Pancreas (tissue), 10 donors: ENCODE results near the gene KIRREL1. TPM values are rescaled to one million over a fixed set of nuclear protein-coding genes. Genes with fewer than 3 reads are reported as not detected.

ENCODE experiments used
- ATAC-seq, 4 donors: fragments of 200-7000 bp; cut with Tn5 transposase; one replicate each; pipeline versions ENCODE4 v1.8.0 to v1.9.1; 2020; ENCODE audit warnings: mild to moderate bottlenecking in 4 of 4, moderate library complexity in 4 of 4
- DNase-seq, 6 donors: peaks; one replicate each; pipeline ENCODE4 v3.0.0-alpha.2; 2020
- FAIRE-seq: peaks from 2 replicates; lab custom pipeline; 2012; peaks lifted over from hg19 to GRCh38; lab: Jason Lieb, UNC
- H3K27ac ChIP-seq, 4 donors: fragments of 200-600 bp; sonication (generic); 1 replicate in 3 of 4; 2 replicates in 1 of 4; pipeline versions ENCODE4 v1.5.0 to v1.8.0; 2020
- H3K27me3 ChIP-seq, 4 donors: fragments of 200-600 bp; one replicate each; pipeline ENCODE4 v1.8.0; 2021
- H3K36me3 ChIP-seq, 3 donors: fragments of 200-600 bp; sonication (generic) in 1 of 3; one replicate each; pipeline versions ENCODE4 v1.5.0 to v1.8.0; 2020 to 2021
- H3K4me1 ChIP-seq, 3 donors: fragments of 200-600 bp; one replicate each; pipeline ENCODE4 v1.8.0; 2021
- H3K4me3 ChIP-seq, 4 donors: fragments of 200-600 bp; sonication (generic) in 2 of 4; one replicate each; pipeline versions ENCODE4 v1.5.0 to v1.8.0; 2020 to 2021
- H3K9me3 ChIP-seq, 4 donors: fragments of 200-600 bp; one replicate each; pipeline ENCODE4 v1.8.0; 2021
- WGBS, 2 donors: extraction: QIAGEN DNeasy Blood & Tissue Kit; methylation state at CpG; one replicate each; pipeline ENCODE4 v1.1.7; 2013; 5-methylcytosine and 5-hydroxymethylcytosine counted together
- intact Hi-C, 3 donors: fragments of 100-400 bp; cut with DNase I; formaldehyde crosslinking; loops; one replicate each; pipeline versions ENCODE4 v1.11.1 to v1.14.2; 2022
- polyA plus RNA-seq, 2 donors: library from polyadenylated mRNA; stranded (reverse); fragments of 200-250 nt; gene quantifications; one replicate each; pipeline ENCODE4 v1.2.3, GENCODE V29; 2013
- total RNA-seq, 6 donors: library from RNA; stranded (reverse); fragmentation: NEBNext Ultra II Directional in 4 of 6; extraction: Animal tissue kit (Norgen Biotek cat#: 25700) in 4 of 6; gene quantifications; one replicate each; pipeline versions ENCODE4 v1.2.1 to v1.2.4, GENCODE V29; 2021 to 2023
- TF ChIP-seq, protein P1 (sequence below), 4 donors: fragments of 200-600 bp; sonication (generic) in 3 of 4; IDR thresholded peaks; one replicate each; pipeline versions ENCODE4 v1.5.0 to v1.8.0; 2021; ENCODE audit warnings: antibody characterized with exemption in 4 of 4
- donor health status: healthy with polysubstance abuse.
- donor health status: DM: no; HTN: no; CAD: no; lungs with moderate emphysema.
- donor health status: DM: no; HTN: no; CAD: no.
- donor health status: control.
- donor health status: control.
- donor health status: Bipolar disorder and iron deficiency.
- donor health status: DM: yes; HTN: yes; CAD: no.
- donor health status: DM: no; HTN: no; CAD: no.
- donor health status: DM: no; HTN: no; CAD: no.
- donor health status: DM: yes; HTN: yes; CAD: no.

Gene KIRREL1
- total and polyA plus RNA-seq, 8 donors = 1.9 to 13.0 (median 4.1) TPM

DNA sequence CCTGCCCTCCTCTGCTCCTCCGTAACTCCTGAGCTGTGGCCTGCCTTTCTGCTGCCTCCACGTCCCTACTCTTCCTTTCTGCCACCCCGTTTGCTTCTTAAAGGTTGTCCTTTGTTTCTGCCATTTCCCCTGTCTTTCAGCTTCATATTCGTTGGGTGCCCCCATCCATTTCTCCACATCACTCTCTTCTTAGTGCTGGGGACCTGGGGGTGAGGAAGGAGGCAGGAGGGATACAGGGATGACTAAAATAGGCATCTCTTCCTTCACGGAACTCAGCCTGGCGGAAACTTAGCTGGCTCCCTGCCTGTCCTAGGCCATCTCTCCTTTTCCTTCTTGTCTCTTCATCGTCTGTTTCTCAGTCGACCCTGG is 120.3 kb downstream of the KIRREL1 start:
- H3K27me3 ChIP-seq = peaks cover 0 to 7% (median 0%) of the 10 kb centered on the region in 4 donors
- no peaks in the 10 kb centered on the region for H3K36me3 ChIP-seq
- peak overlapping the region in 3 of 4 donors; percentile 39 to 55 (median 46) for H3K4me3 ChIP-seq
- FAIRE-seq (no peak), DNase-seq (no peak), ATAC-seq (no peak)
- H3K27ac ChIP-seq = no peak overlapping the region
- intact Hi-C loops = loop anchor here in 1 of 3 donors (10.0 kb wide), 1 partner anchor 139 kb away; no protein-coding TSS in a partner anchor
- no peaks in the 10 kb centered on the region for H3K4me1 ChIP-seq
- WGBS, 2 donors = 35 to 40% methylated on average over 7 to 8 of the region's 8 CpGs
- no peaks in the 10 kb centered on the region for H3K9me3 ChIP-seq
- TF ChIP-seq, protein P1, sequence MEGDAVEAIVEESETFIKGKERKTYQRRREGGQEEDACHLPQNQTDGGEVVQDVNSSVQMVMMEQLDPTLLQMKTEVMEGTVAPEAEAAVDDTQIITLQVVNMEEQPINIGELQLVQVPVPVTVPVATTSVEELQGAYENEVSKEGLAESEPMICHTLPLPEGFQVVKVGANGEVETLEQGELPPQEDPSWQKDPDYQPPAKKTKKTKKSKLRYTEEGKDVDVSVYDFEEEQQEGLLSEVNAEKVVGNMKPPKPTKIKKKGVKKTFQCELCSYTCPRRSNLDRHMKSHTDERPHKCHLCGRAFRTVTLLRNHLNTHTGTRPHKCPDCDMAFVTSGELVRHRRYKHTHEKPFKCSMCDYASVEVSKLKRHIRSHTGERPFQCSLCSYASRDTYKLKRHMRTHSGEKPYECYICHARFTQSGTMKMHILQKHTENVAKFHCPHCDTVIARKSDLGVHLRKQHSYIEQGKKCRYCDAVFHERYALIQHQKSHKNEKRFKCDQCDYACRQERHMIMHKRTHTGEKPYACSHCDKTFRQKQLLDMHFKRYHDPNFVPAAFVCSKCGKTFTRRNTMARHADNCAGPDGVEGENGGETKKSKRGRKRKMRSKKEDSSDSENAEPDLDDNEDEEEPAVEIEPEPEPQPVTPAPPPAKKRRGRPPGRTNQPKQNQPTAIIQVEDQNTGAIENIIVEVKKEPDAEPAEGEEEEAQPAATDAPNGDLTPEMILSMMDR (IDR thresholded peaks at IDR 0.05) = no peak

DNA sequence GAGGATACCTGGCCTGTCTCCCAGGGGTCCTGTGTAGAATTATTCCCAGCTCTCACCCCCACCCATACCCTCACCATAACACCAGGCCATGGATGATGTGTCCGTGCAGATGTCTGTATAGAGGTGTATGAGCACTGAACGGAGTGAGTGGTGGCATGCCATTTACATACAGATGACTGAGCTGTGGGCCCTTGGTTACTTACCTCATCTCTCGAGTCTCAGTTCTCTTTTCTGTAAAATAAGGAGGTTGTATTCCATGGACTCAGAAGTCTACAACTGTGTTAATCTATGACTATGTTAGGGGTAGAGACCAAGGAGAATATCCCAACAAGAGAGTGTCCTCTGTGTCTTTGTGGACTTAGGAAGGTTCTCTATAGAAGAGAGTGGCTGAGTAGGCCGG is 121.7 kb downstream of the KIRREL1 start:
- H3K36me3 ChIP-seq = no peaks in the 10 kb centered on the region
- FAIRE-seq = no peak
- H3K4me3 ChIP-seq = no peak overlapping the region
- DNase-seq = no peak
- H3K9me3 ChIP-seq = no peaks in the 10 kb centered on the region
- H3K27me3 ChIP-seq = peaks cover 0 to 7% (median 0%) of the 10 kb centered on the region in 4 donors
- no peak overlapping the region for H3K27ac ChIP-seq
- intact Hi-C loops = loop anchor here in 1 of 3 donors (10.0 kb wide), 1 partner anchor 140 kb away; no protein-coding TSS in a partner anchor
- no peaks in the 10 kb centered on the region for H3K4me1 ChIP-seq
- WGBS, 2 donors = 86 to 92% methylated on average over 4 of the region's 4 CpGs
- no peak for ATAC-seq
- TF ChIP-seq, protein P1 (IDR thresholded peaks at IDR 0.05) = no peak

DNA sequence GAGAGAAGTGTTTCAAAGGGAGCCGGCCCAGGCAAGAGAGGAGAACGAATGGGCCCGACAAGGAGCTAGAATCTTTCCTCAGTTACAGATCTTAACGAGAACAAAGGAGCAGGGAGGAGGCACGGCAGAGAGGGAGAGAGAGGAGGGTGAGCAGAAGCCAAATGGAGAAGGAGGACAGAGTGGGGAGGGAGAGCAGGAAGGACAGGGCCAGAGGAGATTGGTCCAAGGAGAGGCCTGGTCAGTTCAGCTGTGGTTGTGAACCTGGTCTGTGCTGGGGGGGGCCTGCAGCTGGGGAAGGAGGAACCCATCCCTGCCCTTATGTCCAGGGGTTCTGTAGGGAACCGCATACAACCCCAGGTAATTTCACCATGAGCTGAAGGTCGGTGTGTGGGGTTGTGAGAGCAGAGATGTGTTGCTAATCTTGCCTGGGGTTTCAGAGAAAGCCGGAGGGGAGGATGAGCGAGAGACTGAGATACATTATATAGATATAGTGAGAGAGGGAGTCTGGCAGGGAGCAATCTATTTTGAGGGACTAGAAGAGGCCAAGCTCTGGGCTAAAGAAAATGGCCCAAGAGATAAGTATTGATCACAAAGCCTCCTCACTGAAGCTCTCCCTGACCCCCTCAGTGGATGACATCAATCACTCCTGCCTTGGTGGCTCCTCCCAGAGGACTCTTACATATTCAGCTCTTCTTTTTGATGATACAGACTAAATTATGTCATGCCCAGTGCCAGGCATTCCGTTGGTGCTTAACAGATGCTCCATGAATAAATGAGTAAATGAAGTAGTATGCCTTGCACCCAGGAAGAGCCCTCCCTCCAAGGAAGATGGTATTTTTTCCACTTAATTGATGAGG is 123.1 kb downstream of the KIRREL1 start:
- Histone ChIP-seq H3K9me3 (no peaks in the 10 kb centered on the region), H3K27me3 (peaks cover 0 to 7% (median 0%) of the 10 kb centered on the region in 4 donors), H3K4me1 (no peaks in the 10 kb centered on the region), H3K4me3 (no peak overlapping the region), H3K36me3 (no peaks in the 10 kb centered on the region), H3K27ac (no peak overlapping the region)
- DNase-seq = no peak
- intact Hi-C loops = loop anchor here in 1 of 3 donors (10.0 kb wide), 1 partner anchor 142 kb away; no protein-coding TSS in a partner anchor
- FAIRE-seq = no peak
- ATAC-seq = no peak
- 75 to 80% methylated on average over 10 of the region's 10 CpGs for WGBS, 2 donors
- TF ChIP-seq, protein P1 (IDR thresholded peaks at IDR 0.05) = no peak

DNA sequence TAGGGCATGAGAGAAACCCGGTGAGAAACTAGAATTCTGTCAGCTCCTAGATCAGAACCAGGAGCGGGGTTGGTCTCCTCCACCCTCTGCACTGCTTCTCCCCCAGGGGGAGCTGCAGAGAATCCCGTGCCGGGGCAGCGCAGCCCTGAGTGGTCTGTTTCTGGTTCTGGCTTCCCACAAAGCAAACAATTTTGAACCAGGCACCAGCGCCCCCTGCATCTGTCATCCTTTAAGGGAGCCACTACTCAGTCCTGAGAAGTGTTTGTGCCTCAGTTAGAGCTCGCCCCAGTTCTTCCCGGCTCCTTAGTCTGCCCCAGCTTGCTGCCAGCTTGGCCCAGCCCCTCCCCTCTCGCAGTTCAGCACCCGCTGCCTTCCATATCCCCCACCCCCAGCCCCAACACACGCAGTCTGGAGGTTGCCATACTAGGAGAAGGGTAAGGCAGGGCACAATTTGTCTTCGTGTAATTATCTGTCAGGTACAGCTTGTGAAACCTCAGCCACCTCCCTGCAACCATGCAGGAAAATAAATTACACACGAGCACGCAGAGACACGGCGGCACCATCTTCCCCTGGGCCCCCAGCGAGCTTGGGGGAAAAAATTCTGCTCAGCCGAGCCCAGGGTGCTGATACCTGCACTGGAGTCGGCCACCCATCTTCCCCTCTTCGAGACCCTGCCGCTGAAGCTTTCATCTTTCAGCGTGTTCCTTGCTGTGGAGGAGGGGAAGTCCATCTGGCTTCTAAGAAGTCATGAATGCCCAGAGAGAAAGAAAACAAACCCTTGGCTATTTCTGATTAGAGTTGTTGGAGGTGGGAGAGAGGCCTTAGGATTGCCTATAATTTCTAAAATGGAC is 124.6 kb downstream of the KIRREL1 start:
- 7 to 9% methylated on average over 22 of the region's 22 CpGs for WGBS, 2 donors
- peak in 3 of 6 donors; percentile 19 to 59 (median 33) for DNase-seq

More for the DNA sequence above, 124.6 kb downstream of the KIRREL1 start:
- H3K4me1 ChIP-seq = no peaks in the 10 kb centered on the region
- no peaks in the 10 kb centered on the region for H3K9me3 ChIP-seq
- H3K4me3 ChIP-seq = peak overlapping the region in 1 of 4 donors; percentile 18
- ATAC-seq = peak; percentile 21 to 85 (median 62)
- no peak overlapping the region for H3K27ac ChIP-seq
- no peak for FAIRE-seq
- intact Hi-C loops = loop anchor here in 1 of 3 donors (10.0 kb wide), 1 partner anchor 143 kb away; no protein-coding TSS in a partner anchor
- H3K27me3 ChIP-seq = peaks cover 0 to 7% (median 0%) of the 10 kb centered on the region in 4 donors
- H3K36me3 ChIP-seq = no peaks in the 10 kb centered on the region
- TF ChIP-seq, protein P1 (IDR thresholded peaks at IDR 0.05) = peak in 3 of 4 donors; percentile 16 to 31 (median 19)
